Testis (tissue), 2 donors: Measurements from ENCODE around the gene CPZ.

ENCODE experiments used
- POLR2A ChIP-seq: fragments of 450-650 bp; IDR thresholded peaks from one replicate; pipeline ENCODE4 v1.6.1; 2017; ENCODE audit warnings: antibody characterized with exemption, mild to moderate bottlenecking, moderate library complexity
- TF ChIP-seq, protein P1 (sequence below), 3 experiments: fragments of 450-650 bp in 2 of 3; fragments of 200-600 bp in 1 of 3; sonication (generic) in 1 of 3; IDR thresholded peaks; one replicate each; pipeline ENCODE4 v1.5.1; 2016 to 2019; ENCODE audit warnings: antibody characterized with exemption in 3 of 3, mild to moderate bottlenecking in 2 of 3, moderate library complexity in 1 of 3

DNA sequence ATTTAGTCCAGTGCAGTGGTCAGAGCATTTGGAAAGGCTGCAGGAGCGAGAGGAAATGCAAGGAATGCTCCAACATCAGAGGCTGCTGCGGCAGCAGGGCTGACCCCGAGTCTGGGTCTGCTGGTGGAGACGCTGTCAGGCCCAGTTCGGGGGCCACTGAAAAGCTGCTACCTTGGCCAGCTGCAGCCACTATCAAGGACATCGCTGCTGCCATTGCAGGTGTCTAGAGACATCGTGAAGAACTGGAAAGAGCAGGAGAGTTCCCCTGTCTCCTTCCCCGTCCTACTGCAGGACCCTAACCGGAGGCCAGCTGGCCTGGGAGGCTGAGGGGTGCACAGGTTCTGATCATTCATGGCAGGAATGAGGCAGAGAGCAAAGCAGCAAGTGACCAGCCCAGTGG lies 41.9 kb upstream of the CPZ start:
- TF ChIP-seq, protein P1, sequence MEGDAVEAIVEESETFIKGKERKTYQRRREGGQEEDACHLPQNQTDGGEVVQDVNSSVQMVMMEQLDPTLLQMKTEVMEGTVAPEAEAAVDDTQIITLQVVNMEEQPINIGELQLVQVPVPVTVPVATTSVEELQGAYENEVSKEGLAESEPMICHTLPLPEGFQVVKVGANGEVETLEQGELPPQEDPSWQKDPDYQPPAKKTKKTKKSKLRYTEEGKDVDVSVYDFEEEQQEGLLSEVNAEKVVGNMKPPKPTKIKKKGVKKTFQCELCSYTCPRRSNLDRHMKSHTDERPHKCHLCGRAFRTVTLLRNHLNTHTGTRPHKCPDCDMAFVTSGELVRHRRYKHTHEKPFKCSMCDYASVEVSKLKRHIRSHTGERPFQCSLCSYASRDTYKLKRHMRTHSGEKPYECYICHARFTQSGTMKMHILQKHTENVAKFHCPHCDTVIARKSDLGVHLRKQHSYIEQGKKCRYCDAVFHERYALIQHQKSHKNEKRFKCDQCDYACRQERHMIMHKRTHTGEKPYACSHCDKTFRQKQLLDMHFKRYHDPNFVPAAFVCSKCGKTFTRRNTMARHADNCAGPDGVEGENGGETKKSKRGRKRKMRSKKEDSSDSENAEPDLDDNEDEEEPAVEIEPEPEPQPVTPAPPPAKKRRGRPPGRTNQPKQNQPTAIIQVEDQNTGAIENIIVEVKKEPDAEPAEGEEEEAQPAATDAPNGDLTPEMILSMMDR (IDR thresholded peaks at IDR 0.05): no peak
- TF ChIP-seq POLR2A: no peak
